ENCODE data around the gene P4HA2.
A peak's percentile ranks its signal among the peaks of the same experiment; 100 is the strongest.

The P4HA2 gene

GRCh38 chr5:132264546-132265335, 37.1 kb upstream of the P4HA2 start:
- DNase-seq, result no peak

DNA sequence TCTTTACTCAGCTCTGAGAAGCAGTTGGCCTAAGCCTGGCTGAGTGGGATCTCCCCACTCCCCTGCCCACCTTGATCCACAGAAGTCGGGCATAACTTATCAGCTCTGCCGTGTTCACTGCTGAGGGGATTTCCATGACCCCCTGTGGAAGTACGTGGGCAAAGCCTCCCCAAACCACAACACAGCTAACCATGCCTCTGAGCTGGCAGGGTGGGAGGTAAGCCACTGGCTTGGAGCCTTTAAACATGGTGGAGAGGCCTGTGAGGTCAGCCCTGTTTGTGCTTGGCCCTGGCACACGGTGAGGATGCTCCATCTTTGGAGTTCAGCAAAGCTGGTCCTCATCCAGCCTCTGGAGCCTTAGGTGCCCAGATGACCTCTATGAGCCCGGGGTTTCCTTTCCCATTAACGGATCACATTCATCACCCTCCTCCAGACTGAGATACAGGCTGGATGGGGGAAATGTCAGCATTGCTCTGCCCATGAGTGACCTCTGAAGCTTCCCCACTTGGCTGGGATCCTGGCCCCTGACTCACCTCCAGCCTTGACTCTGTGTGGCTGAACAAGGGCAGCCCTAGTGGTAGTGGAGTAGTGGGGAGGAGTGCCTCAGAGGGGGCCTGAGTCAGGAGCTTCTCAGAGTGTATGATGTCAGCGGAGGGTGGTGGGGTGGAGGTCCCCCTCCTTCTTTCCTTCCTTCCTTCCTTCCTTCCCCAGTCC, 36.1 kb upstream of the P4HA2 start:
- peak in 1 of 2 experiments; percentile 56 for DNase-seq

DNA sequence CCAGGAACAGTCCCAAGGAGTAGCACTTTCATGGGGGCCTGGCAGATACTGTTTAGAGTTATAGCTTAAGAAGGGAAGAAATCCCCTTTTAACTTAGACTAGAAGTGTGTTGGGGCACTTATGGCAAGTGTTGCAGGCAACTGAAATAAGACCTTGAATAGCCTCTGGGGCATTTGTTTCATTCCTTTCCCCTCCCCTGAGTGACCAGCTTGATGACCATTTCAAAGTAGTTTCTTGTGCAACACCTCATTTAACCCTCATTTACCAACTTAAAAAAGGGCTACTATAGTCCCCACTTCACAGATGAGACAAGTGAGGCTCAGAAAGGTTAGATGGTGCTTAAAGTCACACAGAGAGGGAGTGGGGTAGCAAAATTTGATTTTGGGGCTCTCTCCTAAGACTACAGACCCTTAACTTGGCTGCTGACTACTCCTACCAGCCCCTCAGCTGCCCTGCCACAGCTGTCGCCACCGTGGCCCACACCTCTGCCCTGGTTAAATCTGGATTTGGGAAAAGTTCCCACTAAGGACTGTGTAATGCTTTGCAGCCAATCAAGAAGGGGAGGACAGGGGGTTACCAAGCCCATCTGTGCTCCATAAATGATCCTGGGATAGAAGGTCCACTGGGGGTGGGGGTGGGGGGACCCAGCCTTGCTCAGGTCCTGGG, 35.4 kb upstream of the P4HA2 start:
- DNase-seq, result no peak

DNA sequence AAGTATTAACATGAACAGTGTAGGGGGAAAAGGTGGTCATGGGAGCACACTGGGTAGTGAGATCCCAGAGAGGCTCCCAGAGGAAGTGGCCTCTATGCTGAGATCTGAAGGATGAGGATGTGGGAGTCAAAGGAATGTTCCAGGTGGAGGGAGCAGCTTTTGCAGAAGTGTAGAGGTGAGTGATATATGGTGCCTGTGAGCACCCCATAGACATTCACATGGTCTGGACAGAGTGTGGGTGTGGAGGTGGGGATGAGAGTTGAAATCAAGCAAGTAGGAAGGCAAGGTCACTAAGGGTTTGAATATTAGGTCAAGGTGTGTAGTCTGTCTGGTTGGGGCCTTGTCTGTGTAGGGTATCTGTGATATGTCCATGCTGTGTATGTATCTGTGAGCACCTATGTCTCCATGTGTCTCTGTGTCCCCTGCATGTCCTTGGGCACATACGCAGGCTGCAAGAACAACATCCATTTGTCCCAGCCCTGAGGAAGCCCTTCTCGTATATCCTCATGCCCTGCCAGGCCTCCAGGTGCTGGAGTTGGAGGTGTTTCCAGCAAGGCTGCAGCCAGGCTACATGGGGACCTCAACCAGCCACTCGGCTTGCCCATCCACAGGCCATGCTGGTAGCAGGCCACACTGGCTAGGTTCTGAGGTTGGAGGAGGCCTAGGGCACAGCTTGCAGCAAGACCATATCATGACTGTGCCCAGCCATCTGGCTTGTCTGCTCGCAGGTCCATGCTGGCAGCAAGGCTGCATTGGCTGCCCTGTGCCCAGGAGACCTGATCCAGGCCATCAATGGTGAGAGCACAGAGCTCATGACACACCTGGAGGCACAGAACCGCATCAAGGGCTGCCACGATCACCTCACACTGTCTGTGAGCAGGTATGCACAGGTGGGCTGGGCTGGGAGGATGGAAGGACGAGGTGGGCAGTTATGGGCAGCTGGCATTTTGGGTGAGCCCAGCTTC, 34.5 kb upstream of the P4HA2 start:
- DNase-seq, result no peak

GRCh38 chr5:132260714-132261551, 33.3 kb upstream of the P4HA2 start:
- DNase-seq, result peak; percentile 24 to 66

- DNase-seq, result no peak
Observed at GRCh38 chr5:132260051-132260450, 32.4 kb upstream of the P4HA2 start.

DNA sequence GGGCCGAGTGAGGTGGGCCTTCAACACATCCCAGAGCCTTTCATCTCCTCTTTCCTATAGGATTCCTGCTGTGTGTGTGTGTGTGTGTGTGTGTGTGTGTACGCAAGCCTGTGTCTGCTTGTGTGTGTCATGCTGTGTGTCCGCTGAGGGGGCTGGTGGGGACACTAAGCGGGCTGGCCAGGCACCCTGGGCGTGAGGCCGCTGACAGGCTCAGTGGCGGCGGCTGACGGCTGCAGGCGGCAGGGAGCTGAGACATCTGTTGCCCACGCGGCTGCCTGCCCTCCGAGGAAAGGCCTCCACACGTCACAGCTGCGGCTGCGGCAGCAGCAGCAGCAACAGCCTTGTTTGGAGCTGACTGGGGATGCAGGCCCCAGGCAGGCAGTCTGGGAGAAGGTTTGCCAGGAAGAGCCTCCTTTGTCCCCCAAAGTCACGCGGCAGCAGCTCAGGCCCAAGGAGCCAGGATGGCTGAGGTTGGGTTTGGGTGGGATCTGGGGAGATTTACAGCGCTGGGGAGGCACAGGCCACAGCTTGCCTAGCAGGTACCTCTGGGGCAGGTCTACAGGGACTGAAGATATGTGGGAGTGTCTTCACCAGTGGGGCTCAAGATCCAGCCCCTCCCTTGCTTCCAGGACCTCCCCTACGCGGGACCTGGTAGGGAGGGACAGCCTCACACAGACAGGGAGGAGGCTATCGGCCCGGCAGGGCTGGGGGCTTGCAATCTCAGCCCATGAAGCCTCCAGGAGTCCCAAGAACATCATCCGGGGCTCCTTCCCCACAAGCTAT, 31.6 kb upstream of the P4HA2 start:
- no peak for DNase-seq

GRCh38 chr5:132258102-132259068, 30.7 kb upstream of the P4HA2 start:
- no peak for DNase-seq

GRCh38 chr5:132257131-132258101, 29.8 kb upstream of the P4HA2 start, which contains the start of gene PDLIM4:
Gene PDLIM4, plus strand, starts transcription at chr5:132257696. Its CDS starts 39 bp downstream, at chr5:132257735.
- no peak for DNase-seq

DNA sequence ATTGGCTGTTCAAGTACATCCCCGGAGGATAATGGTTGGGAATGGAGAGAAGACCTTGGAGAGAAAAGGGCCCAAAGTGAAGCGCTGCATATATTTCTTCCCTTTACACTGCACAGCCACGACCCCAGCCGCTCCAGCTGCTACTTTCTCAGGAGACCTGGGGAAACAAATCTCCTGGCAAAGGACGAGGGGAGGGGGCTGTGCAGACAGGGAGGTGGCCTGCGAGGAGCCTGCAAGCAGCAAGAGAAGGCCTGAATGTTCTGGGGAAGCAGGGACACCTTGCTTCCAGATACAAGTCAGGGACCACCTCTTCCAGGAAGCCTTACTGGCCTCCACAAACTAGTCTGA, 29.1 kb upstream of the P4HA2 start:
- no peak for DNase-seq

DNA sequence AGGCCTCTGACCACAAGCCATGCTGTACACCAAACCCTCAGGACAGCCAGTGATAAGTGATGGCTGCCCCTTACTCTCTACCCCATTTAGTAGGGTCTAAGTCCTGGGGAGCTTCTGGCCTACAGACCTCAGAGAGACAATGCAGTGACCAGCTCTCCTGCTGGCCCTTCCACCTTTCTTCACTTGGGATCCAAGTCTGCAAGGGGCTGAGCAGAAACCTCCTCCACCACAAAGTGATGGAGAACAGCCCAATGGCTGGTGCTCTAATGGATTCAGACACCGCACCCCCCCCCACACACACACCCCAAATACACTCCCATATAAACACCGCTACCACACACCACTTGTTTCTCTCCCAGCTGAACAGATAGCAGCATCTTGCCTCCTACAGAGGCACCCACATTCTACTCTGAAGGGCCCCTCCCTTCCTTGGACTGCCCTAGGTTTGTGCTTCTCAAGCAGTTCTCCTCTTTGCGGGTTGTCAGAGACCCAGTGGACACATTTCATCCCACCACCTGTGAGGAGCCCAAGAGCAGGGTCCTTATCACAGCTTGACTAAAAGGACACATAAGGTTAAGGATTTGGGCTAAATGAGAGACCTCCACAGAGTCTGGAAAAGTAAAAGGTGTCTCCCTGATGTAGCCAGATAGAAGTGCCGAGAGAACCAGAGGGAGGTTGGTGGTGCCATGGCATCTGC, 28.6 kb upstream of the P4HA2 start:
- no peak for DNase-seq

DNA sequence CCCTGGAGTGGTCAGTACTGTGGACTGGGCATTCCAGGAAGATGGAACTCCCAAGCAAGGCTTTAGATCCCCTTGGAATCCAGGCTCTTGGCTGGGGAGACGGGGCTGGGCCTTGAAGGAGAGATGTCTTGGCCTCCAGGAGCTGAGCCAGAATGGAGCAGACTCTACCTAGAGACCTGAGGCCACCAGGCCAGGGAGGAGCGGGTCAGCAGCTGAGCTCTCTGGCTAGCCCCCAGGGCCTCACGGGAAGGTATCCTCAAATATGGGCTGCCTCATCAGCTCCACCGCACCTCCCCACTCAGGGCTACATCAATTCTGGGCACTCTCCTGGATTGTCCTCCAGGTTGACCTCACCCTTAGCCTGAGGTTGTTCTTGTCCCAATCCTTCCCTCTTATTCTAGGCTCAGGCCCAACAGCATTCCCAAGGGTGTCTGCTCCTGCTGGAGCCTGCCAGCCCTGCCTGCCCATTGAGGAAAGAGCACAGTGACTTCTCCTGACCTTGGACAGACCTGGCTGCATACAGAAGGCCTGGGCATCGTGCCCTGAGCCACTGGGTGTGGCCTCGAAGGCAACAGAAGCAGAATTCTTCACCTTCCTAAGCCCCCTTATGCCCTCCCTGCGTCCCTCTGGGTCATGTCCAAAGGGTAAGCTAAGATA, 26.8 kb upstream of the P4HA2 start:
- DNase-seq, result no peak

DNA sequence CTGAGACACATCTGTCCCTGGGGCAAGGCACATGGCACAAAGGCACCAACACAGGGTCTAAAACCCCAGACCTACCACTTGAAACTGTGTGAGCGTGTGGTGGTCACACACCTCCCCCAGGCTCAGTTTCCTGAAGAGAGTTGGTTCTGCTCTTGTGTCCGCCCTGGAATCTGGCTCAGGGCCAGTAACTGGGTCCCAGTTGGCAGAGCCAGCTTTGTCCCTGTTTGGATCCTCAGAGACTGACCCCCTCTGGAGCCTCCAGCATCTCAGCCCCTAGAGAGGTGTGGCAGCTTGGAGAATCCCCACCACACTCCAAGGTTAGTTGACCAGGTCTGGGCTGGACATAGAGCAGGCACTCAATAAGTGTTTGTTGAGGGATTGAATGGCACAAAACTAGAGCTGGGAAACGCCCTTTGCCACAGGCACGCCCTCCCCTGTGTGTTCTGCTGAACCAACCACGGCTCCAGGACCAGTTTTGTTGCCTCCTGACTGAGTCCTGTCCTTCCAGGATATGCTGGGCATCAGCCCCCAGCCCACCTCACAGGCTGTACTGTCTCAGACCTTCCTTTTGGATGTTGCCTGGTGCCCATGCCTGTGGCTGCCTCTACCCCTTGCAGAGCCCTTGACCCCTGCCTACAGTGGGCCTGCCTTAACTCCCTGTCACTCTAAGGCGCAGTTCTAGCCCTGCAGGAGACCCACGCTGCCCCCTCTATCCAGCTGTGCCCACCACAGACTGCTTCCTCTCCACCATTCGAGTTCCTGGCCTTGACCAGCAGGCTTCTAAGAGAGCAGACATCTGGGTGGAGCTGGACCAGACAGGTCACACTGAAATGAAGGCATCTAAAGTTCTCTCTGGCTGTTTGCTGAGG, 26.0 kb upstream of the P4HA2 start:
- no peak for DNase-seq

DNA sequence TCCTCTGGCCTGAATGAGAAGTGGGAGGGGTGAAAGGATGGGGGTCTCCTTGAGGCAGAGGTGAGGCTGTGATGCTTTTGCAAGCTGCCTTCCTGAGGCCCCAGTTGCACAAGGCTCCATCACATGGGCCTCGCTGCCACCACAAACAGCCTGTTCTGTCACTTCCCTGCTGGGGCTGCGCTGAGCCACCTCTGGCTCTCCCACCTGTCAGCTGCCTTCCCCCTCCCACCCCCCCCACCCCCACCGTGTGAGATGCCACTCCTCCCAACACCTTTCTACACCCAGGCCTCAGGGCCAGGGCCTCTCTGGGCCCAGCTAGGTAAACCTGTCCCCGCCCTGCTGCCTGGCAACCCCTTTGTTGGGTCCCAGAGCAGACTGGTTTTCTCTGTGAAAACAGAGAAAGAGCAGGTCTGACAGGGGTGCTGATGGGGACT, 25.4 kb upstream of the P4HA2 start:
- no peak for DNase-seq

DNA sequence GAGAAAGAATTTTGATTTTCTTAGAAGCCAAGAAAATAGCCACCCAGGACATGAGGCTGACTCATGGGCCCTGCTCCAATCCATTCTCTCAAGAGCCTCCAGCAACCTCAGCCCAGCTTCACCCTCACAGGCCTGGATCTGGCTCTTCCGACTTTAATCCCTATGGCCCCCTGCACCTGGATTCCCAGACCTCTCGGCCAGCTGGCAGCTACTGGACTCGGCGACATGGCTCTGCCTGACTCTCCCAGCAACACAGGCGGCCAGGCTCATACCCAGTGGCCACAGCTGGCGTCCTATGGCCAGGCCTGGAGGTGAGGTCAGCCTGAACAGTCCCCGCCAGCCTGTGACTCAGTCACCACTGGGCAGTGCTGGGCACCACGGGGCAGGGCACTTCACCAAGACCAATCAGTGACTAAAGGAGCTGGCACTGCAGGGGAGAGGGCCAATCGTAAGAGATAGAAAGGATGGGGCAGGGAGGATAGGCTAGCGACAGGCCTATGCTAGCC, 23.6 kb upstream of the P4HA2 start:
- DNase-seq, result no peak

- DNase-seq, result no peak
Observed at GRCh38 chr5:132250547-132250946, 22.9 kb upstream of the P4HA2 start.
